HL-60 (cell line): Measurements from ENCODE around the gene IGFBPL1.

Experiments used
- GABPA ChIP-seq: IDR thresholded peaks from 2 replicates; pipeline ENCODE4 v1.6.1; 2012; ENCODE audit warnings: low read depth
- POLR2AphosphoS5 ChIP-seq: IDR thresholded peaks from 2 replicates; pipeline ENCODE4 v1.6.1; 2012; ENCODE audit warnings: low read depth
- TF ChIP-seq, protein P1 (sequence below): IDR thresholded peaks from 2 replicates; pipeline ENCODE4 v1.6.1; 2012; ENCODE audit warnings: low read depth; ENCODE audit not compliant: insufficient replicate concordance
- TF ChIP-seq, protein P2 (sequence below): IDR thresholded peaks from one replicate; pipeline ENCODE4 v1.5.1; 2011; ENCODE audit warnings: low read length, control low read depth, inconsistent platforms; ENCODE audit not compliant: insufficient read depth

DNA sequence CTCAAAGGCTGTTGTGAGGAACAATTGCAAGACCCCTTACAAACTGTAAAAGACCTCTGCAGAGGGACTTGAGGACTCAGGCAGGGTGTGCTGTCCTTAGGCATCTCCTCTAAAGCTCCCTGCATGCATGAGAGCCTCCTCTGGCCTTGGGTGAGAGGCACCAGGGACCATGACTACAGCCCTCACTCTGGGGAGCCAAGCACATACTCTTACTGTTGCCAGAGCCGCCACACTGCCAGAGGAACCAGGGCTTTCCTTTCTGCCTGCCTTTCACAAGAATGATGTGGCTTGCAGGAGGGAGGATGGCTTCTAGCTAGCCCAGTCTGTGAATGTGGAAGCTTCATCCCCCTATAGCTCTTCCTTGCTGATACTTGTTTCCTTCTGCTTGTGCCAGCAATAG, 5.9 kb downstream of the IGFBPL1 start:
- TF ChIP-seq, protein P1, sequence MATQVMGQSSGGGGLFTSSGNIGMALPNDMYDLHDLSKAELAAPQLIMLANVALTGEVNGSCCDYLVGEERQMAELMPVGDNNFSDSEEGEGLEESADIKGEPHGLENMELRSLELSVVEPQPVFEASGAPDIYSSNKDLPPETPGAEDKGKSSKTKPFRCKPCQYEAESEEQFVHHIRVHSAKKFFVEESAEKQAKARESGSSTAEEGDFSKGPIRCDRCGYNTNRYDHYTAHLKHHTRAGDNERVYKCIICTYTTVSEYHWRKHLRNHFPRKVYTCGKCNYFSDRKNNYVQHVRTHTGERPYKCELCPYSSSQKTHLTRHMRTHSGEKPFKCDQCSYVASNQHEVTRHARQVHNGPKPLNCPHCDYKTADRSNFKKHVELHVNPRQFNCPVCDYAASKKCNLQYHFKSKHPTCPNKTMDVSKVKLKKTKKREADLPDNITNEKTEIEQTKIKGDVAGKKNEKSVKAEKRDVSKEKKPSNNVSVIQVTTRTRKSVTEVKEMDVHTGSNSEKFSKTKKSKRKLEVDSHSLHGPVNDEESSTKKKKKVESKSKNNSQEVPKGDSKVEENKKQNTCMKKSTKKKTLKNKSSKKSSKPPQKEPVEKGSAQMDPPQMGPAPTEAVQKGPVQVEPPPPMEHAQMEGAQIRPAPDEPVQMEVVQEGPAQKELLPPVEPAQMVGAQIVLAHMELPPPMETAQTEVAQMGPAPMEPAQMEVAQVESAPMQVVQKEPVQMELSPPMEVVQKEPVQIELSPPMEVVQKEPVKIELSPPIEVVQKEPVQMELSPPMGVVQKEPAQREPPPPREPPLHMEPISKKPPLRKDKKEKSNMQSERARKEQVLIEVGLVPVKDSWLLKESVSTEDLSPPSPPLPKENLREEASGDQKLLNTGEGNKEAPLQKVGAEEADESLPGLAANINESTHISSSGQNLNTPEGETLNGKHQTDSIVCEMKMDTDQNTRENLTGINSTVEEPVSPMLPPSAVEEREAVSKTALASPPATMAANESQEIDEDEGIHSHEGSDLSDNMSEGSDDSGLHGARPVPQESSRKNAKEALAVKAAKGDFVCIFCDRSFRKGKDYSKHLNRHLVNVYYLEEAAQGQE, result no peak
- TF ChIP-seq, protein P2, sequence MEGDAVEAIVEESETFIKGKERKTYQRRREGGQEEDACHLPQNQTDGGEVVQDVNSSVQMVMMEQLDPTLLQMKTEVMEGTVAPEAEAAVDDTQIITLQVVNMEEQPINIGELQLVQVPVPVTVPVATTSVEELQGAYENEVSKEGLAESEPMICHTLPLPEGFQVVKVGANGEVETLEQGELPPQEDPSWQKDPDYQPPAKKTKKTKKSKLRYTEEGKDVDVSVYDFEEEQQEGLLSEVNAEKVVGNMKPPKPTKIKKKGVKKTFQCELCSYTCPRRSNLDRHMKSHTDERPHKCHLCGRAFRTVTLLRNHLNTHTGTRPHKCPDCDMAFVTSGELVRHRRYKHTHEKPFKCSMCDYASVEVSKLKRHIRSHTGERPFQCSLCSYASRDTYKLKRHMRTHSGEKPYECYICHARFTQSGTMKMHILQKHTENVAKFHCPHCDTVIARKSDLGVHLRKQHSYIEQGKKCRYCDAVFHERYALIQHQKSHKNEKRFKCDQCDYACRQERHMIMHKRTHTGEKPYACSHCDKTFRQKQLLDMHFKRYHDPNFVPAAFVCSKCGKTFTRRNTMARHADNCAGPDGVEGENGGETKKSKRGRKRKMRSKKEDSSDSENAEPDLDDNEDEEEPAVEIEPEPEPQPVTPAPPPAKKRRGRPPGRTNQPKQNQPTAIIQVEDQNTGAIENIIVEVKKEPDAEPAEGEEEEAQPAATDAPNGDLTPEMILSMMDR, result no peak
- TF ChIP-seq GABPA (no peak), POLR2AphosphoS5 (no peak)
